ENCODE data around the gene EPB41L3. TPM values are rescaled to one million over a fixed set of nuclear protein-coding genes. Genes with fewer than 3 reads are reported as not detected.

EPB41L3 gene
- total and polyA plus RNA-seq, 2 experiments from 2014 or later: 8.0 to 11.7 TPM

DNA sequence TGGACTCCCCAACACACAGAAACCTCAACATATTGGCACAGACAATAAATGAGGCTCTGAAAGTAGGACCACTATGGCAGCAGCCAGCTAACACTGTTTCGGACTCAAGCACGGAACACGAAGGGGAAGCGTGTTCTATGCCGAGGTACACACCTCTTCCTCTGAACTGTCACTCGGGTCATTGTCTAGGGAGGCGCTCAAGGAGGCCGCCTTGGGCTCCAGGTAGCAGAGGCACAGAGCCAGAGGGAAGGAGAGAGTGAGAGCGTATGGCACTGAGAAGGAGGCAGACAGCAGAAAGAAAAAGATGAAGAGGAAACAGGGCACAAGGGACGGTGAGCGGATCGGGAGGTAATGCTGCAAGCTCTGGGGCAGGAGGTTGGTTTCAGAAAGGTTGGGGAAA, 128.1 kb downstream of the EPB41L3 start:
- H3K36me3 Mint-ChIP-seq (ENCODE audit: low read depth): no peaks in the 10 kb centered on the region
- no peak overlapping the region for H2AFZ ChIP-seq
- H3K36me3 ChIP-seq (ENCODE audit: insufficient read depth): no peaks in the 10 kb centered on the region
- no peaks in the 10 kb centered on the region for H3K9me2 ChIP-seq (ENCODE audit: insufficient read depth)
- no peak overlapping the region for H3K4me3 Mint-ChIP-seq
- H3K4me1 Mint-ChIP-seq: peaks cover 29% of the 10 kb centered on the region
- H3K4me3 ChIP-seq: no peak overlapping the region
- no peaks in the 10 kb centered on the region for H3K27me3 ChIP-seq (ENCODE audit: insufficient read depth)
- no peaks in the 10 kb centered on the region for H3F3A ChIP-seq (replicated peaks; ENCODE audit: low read depth)
- no peak overlapping the region for H3K27ac ChIP-seq (ENCODE audit: low read depth)
- peaks cover 4% of the 10 kb centered on the region; the same call in 1 of the 2 replicates for H3K4me1 ChIP-seq (ENCODE audit: insufficient read depth)
- H3K27me3 Mint-ChIP-seq (ENCODE audit: insufficient read depth, low read depth, poor library complexity): no peaks in the 10 kb centered on the region
- DNase-seq (ENCODE audit: low spot score) (no peak), ATAC-seq (no peak)
- no peak overlapping the region for H3K27ac Mint-ChIP-seq
- no peak overlapping the region for H3K4me2 ChIP-seq
- H3K9me3 Mint-ChIP-seq: no peaks in the 10 kb centered on the region
- H4K20me1 ChIP-seq (replicated peaks; ENCODE audit: insufficient read depth): no peaks in the 10 kb centered on the region
- TF ChIP-seq POLR2AphosphoS5 (IDR thresholded peaks at IDR 0.05; ENCODE audit: low read depth) (no peak), EZH2 (IDR thresholded peaks at IDR 0.05; ENCODE audit: low read depth, unreplicated experiment) (no peak), STAT1 (IDR thresholded peaks at IDR 0.05; ENCODE audit: unreplicated experiment) (no peak), ZNF331 (CRISPR knock-in tag; IDR thresholded peaks at IDR 0.05; ENCODE audit: low read depth) (no peak), CREB1 (CRISPR knock-in tag; IDR thresholded peaks at IDR 0.05; ENCODE audit: low read depth) (no peak), JUNB (IDR thresholded peaks at IDR 0.05; ENCODE audit: unreplicated experiment) (no peak), NANOG (IDR thresholded peaks at IDR 0.05; ENCODE audit: borderline replicate concordance) (no peak), EZH2phosphoT487 (IDR thresholded peaks at IDR 0.05; ENCODE audit: unreplicated experiment) (no peak), ZNF114 (CRISPR knock-in tag; IDR thresholded peaks at IDR 0.05) (no peak)
- TF ChIP-seq, protein P1, sequence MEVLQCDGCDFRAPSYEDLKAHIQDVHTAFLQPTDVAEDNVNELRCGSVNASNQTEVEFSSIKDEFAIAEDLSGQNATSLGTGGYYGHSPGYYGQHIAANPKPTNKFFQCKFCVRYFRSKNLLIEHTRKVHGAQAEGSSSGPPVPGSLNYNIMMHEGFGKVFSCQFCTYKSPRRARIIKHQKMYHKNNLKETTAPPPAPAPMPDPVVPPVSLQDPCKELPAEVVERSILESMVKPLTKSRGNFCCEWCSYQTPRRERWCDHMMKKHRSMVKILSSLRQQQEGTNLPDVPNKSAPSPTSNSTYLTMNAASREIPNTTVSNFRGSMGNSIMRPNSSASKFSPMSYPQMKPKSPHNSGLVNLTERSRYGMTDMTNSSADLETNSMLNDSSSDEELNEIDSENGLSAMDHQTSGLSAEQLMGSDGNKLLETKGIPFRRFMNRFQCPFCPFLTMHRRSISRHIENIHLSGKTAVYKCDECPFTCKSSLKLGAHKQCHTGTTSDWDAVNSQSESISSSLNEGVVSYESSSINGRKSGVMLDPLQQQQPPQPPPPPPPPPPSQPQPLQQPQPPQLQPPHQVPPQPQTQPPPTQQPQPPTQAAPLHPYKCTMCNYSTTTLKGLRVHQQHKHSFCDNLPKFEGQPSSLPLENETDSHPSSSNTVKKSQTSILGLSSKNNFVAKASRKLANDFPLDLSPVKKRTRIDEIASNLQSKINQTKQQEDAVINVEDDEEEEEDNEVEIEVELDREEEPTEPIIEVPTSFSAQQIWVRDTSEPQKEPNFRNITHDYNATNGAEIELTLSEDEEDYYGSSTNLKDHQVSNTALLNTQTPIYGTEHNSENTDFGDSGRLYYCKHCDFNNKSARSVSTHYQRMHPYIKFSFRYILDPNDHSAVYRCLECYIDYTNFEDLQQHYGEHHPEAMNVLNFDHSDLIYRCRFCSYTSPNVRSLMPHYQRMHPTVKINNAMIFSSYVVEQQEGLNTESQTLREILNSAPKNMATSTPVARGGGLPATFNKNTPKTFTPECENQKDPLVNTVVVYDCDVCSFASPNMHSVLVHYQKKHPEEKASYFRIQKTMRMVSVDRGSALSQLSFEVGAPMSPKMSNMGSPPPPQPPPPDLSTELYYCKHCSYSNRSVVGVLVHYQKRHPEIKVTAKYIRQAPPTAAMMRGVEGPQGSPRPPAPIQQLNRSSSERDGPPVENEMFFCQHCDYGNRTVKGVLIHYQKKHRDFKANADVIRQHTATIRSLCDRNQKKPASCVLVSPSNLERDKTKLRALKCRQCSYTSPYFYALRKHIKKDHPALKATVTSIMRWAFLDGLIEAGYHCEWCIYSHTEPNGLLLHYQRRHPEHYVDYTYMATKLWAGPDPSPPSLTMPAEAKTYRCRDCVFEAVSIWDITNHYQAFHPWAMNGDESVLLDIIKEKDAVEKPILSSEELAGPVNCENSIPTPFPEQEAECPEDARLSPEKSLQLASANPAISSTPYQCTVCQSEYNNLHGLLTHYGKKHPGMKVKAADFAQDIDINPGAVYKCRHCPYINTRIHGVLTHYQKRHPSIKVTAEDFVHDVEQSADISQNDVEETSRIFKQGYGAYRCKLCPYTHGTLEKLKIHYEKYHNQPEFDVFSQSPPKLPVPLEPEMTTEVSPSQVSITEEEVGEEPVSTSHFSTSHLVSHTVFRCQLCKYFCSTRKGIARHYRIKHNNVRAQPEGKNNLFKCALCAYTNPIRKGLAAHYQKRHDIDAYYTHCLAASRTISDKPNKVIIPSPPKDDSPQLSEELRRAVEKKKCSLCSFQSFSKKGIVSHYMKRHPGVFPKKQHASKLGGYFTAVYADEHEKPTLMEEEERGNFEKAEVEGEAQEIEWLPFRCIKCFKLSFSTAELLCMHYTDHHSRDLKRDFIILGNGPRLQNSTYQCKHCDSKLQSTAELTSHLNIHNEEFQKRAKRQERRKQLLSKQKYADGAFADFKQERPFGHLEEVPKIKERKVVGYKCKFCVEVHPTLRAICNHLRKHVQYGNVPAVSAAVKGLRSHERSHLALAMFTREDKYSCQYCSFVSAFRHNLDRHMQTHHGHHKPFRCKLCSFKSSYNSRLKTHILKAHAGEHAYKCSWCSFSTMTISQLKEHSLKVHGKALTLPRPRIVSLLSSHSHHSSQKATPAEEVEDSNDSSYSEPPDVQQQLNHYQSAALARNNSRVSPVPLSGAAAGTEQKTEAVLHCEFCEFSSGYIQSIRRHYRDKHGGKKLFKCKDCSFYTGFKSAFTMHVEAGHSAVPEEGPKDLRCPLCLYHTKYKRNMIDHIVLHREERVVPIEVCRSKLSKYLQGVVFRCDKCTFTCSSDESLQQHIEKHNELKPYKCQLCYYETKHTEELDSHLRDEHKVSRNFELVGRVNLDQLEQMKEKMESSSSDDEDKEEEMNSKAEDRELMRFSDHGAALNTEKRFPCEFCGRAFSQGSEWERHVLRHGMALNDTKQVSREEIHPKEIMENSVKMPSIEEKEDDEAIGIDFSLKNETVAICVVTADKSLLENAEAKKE (CRISPR knock-in tag; IDR thresholded peaks at IDR 0.05): no peak
- TF ChIP-seq, protein P2, sequence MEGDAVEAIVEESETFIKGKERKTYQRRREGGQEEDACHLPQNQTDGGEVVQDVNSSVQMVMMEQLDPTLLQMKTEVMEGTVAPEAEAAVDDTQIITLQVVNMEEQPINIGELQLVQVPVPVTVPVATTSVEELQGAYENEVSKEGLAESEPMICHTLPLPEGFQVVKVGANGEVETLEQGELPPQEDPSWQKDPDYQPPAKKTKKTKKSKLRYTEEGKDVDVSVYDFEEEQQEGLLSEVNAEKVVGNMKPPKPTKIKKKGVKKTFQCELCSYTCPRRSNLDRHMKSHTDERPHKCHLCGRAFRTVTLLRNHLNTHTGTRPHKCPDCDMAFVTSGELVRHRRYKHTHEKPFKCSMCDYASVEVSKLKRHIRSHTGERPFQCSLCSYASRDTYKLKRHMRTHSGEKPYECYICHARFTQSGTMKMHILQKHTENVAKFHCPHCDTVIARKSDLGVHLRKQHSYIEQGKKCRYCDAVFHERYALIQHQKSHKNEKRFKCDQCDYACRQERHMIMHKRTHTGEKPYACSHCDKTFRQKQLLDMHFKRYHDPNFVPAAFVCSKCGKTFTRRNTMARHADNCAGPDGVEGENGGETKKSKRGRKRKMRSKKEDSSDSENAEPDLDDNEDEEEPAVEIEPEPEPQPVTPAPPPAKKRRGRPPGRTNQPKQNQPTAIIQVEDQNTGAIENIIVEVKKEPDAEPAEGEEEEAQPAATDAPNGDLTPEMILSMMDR (conservative IDR thresholded peaks at IDR 0.05; ENCODE audit: low read depth in 2 of 2): no peak
- TF ChIP-seq, protein P3, sequence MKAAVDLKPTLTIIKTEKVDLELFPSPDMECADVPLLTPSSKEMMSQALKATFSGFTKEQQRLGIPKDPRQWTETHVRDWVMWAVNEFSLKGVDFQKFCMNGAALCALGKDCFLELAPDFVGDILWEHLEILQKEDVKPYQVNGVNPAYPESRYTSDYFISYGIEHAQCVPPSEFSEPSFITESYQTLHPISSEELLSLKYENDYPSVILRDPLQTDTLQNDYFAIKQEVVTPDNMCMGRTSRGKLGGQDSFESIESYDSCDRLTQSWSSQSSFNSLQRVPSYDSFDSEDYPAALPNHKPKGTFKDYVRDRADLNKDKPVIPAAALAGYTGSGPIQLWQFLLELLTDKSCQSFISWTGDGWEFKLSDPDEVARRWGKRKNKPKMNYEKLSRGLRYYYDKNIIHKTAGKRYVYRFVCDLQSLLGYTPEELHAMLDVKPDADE (IDR thresholded peaks at IDR 0.05): no peak
- TF ChIP-seq, protein P4, sequence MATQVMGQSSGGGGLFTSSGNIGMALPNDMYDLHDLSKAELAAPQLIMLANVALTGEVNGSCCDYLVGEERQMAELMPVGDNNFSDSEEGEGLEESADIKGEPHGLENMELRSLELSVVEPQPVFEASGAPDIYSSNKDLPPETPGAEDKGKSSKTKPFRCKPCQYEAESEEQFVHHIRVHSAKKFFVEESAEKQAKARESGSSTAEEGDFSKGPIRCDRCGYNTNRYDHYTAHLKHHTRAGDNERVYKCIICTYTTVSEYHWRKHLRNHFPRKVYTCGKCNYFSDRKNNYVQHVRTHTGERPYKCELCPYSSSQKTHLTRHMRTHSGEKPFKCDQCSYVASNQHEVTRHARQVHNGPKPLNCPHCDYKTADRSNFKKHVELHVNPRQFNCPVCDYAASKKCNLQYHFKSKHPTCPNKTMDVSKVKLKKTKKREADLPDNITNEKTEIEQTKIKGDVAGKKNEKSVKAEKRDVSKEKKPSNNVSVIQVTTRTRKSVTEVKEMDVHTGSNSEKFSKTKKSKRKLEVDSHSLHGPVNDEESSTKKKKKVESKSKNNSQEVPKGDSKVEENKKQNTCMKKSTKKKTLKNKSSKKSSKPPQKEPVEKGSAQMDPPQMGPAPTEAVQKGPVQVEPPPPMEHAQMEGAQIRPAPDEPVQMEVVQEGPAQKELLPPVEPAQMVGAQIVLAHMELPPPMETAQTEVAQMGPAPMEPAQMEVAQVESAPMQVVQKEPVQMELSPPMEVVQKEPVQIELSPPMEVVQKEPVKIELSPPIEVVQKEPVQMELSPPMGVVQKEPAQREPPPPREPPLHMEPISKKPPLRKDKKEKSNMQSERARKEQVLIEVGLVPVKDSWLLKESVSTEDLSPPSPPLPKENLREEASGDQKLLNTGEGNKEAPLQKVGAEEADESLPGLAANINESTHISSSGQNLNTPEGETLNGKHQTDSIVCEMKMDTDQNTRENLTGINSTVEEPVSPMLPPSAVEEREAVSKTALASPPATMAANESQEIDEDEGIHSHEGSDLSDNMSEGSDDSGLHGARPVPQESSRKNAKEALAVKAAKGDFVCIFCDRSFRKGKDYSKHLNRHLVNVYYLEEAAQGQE (IDR thresholded peaks at IDR 0.05; ENCODE audit: unreplicated experiment): no peak
- no peaks in the 10 kb centered on the region for H3K79me2 ChIP-seq (replicated peaks; ENCODE audit: insufficient read depth)
